Activated T-helper 1 cell treated with anti-CD3 and anti-CD28 coated beads, Interleukin-12 subunit alpha, Interleukin-12 subunit beta, Interleukin-2, Interleukin-4 antibody, amounts not matched to agents 30 ng/mL and 10 ng/mL and 1 ng/mL, durations not matched to agents 14 hours and 24 hours and 36 hours (primary cell): ENCODE results near the gene HGFAC. TPM values are rescaled to one million over a fixed set of nuclear protein-coding genes. Genes with fewer than 3 reads are reported as not detected.

Experiments used
- DNase-seq: peaks from one replicate; pipeline ENCODE4 v3.0.0; 2021; ENCODE audit warnings: low spot score
- H3K27ac Mint-ChIP-seq: one replicate; pipeline ENCODE4 v1.8.0; 2021; ENCODE audit warnings: mild to moderate bottlenecking, mixed read lengths
- H3K27me3 Mint-ChIP-seq: one replicate; pipeline ENCODE4 v1.8.0; 2022; ENCODE audit warnings: mild to moderate bottlenecking, moderate library complexity, mixed read lengths; ENCODE audit not compliant: insufficient read depth
- H3K36me3 Mint-ChIP-seq: one replicate; pipeline ENCODE4 v1.8.0; 2021; ENCODE audit warnings: low read depth, mixed read lengths
- H3K4me1 Mint-ChIP-seq: one replicate; pipeline ENCODE4 v1.8.0; 2021; ENCODE audit warnings: low read depth, mixed read lengths
- H3K4me3 Mint-ChIP-seq: one replicate; pipeline ENCODE4 v1.8.0; 2021; ENCODE audit warnings: mild to moderate bottlenecking, moderate library complexity, mixed read lengths
- H3K9me3 Mint-ChIP-seq: one replicate; pipeline ENCODE4 v1.8.0; 2021; ENCODE audit warnings: mixed read lengths
- intact Hi-C: fragments of 100-400 bp; cut with micrococcal nuclease; formaldehyde crosslinking; loops from one replicate; pipeline ENCODE4 v1.15.1; 2024
- total RNA-seq: library from RNA; stranded (reverse); gene quantifications from 2 replicates; pipeline ENCODE4 v1.2.3, GENCODE V29; 2022

The HGFAC gene
- total RNA-seq, 1 donor from 2014 or later: not detected

DNA sequence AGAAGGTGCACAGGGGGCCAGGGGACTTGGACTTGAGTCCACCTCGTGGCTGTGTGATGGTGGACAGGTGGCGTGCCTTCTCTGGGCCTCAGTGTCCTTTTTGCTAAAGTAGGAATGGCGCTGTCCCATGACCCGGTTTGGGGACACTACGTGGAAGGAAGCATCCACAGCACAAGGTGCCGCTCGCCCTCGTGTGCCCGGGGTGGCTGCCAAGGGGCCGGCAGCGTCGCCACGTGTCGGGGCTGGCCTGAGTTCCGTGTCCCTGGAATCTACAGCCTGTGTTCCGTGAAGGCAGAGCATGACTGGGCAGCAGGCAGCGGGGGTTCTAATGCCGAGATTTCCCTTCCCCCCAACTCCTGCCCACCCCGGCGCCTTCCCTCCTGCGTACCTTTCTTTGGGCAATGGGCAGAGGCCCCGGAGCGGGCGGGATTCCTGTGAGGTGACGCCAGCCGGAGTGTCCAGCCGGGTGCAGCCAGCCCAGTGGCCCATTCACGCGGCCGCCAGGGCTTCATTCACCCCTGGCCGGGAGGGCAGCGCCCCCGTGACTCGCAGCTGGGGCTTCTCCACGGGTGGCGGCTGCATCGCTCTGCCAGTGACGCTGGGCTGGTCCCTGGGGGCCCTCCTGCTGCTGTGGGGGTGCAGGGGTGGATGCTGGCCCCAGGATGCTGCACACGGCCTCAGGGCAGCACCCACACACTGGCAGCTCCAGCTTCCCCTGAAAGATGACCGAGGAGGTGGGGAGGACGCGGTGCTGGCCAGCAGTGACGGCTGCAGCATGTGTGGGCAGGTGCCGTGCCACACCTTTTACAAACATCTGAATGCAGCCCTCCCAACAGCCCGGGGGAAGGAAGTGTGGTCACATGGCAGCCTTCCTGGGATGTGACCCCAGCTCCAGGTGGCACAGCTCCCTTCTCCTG, 42.5 kb downstream of the HGFAC start:
- H3K27ac Mint-ChIP-seq: no peak overlapping the region
- no peaks in the 10 kb centered on the region for H3K4me1 Mint-ChIP-seq
- no peak for DNase-seq
- intact Hi-C loops: no loop called here
- H3K27me3 Mint-ChIP-seq: peaks cover 8% of the 10 kb centered on the region
- no peaks in the 10 kb centered on the region for H3K9me3 Mint-ChIP-seq
- H3K36me3 Mint-ChIP-seq: no peaks in the 10 kb centered on the region
- H3K4me3 Mint-ChIP-seq: no peak overlapping the region

DNA sequence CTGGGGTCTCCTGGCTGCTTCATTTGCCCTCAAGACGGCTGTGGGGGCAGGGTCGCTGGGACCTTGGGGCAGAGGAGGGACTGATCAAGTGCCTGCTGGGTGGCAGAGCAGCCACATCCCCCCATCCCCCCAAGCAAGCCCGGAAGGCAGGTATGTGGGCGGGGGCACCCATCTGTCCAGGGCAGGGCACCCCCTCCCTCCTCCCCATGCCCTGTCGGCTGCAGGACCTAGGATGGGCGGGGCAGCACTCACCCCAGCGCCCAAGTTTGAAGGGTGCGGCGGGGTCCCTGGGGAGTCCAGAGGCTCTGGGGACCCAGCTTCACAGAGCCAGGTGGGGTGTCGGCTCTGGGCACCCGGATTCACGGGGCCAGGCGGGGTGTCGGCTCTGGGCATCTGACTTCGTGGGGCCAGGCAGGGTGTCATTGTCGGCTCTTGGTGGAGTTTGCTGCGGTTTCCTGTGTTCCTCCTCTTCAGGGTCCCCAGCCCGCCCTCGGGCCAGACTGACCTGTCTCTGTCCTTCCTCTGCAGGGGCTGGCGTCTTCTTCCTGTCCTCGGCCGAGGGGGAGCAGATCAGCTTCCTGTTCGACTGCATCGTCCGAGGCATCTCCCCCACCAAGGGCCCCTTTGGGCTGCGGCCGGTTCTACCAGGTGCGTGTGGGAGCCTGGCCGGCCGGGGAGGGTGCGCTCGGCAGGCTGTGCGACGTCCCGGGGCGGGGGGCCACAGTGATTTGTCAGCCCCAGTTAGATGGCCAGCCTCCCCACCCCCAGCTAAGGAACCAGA, 43.4 kb downstream of the HGFAC start:
- intact Hi-C loops: no loop called here
- H3K27ac Mint-ChIP-seq: no peak overlapping the region
- no peaks in the 10 kb centered on the region for H3K36me3 Mint-ChIP-seq
- no peaks in the 10 kb centered on the region for H3K9me3 Mint-ChIP-seq
- H3K4me3 Mint-ChIP-seq: no peak overlapping the region
- no peaks in the 10 kb centered on the region for H3K4me1 Mint-ChIP-seq
- peaks cover 8% of the 10 kb centered on the region for H3K27me3 Mint-ChIP-seq
- DNase-seq: no peak

DNA sequence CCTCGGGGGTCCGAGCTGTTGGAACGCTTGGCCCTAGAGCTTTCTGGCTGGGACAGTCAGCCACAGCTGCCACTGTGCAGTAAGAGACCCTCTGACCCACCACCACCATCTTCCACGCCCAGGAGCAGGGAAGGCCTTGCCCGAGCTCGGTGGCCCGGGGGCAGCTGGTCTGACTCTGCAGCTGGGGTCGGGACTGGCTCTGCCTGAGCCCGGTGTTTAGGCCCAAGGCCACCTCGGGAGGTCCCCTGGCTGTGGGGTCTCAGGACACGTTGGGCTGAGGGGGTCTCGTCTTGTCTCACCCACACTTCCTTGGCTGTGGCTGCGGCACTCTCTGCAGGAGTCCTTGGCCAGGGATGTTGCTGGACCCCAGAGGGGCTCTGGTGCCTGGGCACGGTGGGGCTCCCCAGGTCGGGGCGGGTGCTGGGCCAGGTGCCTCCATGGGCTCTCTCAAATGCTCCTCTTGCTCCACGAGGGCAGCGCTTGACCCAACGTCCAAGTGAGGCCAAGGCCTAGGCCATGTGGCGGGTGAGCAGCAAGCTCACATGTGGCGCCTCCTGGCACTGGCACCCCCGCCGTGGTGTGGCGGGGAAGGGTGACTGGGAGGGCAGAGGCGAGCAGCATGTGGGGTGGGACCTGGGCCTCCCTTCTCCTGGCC, 44.2 kb downstream of the HGFAC start:
- Mint-ChIP-seq H3K9me3 (no peaks in the 10 kb centered on the region), H3K27me3 (peaks cover 10% of the 10 kb centered on the region)

DNA sequence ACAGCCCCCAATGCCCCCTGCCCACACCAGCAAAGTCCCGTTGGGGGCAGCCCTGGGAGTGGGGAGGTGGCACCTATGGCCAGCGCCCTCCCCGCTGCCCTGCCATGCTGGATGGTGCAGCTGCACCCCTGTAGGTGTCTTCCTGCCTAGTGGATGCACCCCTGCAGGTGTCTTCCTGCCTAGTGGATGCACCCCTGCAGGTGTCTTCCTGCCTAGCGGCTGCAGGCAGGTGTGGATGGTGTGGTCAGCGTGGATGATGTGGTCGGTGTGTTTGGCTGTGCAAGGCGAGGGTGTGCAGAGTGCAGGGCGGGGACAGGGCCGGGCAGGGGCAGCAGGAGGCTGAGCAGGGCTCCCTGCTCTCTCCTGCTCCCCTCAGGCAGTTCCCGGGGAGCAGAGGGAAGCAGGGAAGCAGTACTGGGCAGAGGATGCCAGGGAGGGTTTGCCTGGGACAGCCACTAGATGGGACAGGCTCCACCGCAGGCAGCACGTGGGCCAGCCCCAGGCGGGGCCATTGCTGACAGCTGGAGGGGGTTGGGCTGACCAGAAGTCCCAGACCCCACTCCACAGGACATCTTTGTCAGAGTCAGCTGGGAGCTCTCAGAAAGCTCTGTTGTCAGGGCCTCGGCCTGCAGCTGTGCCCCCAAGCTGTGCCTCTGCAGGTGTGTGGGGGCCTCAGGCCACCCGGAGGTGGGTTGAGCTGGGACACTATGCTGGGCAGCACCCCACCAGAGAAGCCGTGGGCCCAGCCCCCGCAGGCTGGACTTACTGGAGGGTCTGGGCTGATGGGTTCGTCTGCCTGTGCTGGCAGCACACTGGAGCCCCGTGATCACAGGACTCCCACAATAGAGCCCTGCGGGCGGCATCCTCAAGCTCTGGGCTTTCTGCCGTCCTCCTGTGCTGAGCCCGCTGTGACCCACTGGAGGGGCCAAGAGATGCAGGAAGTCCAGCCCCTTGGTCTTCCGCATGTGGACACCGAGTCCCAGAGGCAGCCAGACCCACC, 45.1 kb downstream of the HGFAC start:
- no peak overlapping the region for H3K27ac Mint-ChIP-seq
- no peaks in the 10 kb centered on the region for H3K4me1 Mint-ChIP-seq
- no peaks in the 10 kb centered on the region for H3K36me3 Mint-ChIP-seq
- peaks cover 9% of the 10 kb centered on the region for H3K27me3 Mint-ChIP-seq
- H3K4me3 Mint-ChIP-seq: no peak overlapping the region
- H3K9me3 Mint-ChIP-seq: no peaks in the 10 kb centered on the region
- DNase-seq: no peak
- intact Hi-C loops: no loop called here

More for the DNA sequence above, 44.2 kb downstream of the HGFAC start:
- no peak for DNase-seq
- Mint-ChIP-seq H3K27ac (no peak overlapping the region), H3K4me3 (no peak overlapping the region), H3K4me1 (no peaks in the 10 kb centered on the region), H3K36me3 (no peaks in the 10 kb centered on the region)
- intact Hi-C loops: no loop called here

DNA sequence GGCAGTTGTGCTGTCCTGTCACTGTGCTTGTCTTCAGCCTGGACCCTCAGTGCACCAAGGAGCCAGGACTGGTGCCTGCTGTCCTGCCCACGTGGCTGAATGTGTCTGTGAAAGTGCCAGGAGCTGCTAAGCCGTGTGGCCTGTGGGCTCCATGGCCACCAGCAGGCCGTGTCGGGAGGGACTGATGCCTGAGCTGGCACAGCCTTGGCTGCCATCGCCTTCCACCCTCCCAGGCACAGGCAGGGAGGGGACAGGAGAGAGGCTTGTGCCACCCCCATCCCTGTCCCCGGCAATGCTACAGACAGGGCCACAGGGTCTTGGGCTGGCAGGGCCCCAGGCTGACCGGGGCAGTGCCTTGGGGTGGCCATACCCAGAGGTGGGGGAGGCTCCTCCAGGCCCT, 46.1 kb downstream of the HGFAC start:
- no peak for DNase-seq
- Mint-ChIP-seq H3K4me1 (no peaks in the 10 kb centered on the region), H3K36me3 (no peaks in the 10 kb centered on the region), H3K27me3 (peaks cover 9% of the 10 kb centered on the region), H3K9me3 (no peaks in the 10 kb centered on the region), H3K27ac (no peak overlapping the region), H3K4me3 (no peak overlapping the region)
- intact Hi-C loops: no loop called here

DNA sequence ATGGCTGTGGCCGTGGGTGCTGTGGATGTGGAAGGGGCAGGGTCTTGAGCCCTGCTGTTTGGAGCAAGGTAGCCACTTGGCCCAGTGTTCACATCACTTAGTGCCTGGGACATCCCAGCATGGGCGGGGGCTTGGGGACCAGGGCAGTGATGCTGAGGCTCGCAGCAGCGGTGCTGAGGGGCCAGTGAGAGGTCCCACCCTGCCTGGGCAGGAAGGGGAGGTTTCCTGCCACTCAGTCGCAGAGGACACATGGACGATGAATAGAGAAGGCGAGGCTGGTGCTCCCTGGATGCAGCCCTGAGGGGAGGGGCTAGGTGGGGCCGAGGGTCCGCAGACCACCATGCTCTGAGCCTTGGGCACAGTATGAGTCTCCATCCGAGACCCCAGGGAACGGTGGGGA, 47.1 kb downstream of the HGFAC start:
- no peaks in the 10 kb centered on the region for H3K36me3 Mint-ChIP-seq
- no peak for DNase-seq
- intact Hi-C loops: no loop called here
- no peak overlapping the region for H3K27ac Mint-ChIP-seq
- H3K4me1 Mint-ChIP-seq: no peaks in the 10 kb centered on the region
- no peaks in the 10 kb centered on the region for H3K9me3 Mint-ChIP-seq
- H3K27me3 Mint-ChIP-seq: peaks cover 9% of the 10 kb centered on the region
- H3K4me3 Mint-ChIP-seq: no peak overlapping the region

DNA sequence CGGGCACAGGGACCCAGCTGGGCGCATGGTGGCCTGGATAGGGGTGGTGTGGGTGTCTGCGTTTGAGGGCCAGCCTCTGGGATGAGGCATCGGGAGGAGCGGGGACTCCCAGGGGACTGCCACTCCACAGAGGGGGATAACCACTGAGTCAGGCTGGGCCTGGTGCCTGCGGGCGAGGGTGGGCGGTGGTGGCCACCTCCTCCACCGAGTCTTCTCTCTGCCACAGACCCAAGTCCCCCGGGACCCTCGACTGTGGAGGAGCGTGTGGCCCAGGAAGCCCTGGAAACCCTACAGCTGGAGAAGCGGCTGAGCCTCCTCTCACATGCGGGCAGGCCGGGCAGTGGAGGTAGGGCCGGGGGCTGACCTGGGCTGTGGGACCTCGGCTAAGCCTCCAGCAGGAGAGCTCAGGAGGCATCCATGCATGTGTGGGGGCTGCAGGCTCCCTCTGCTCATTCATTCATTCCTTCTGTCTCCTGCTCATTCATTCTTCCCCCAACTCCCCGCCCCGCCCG, 47.7 kb downstream of the HGFAC start:
- no peak overlapping the region for H3K4me3 Mint-ChIP-seq
- DNase-seq: no peak
- H3K27ac Mint-ChIP-seq: no peak overlapping the region
- no peaks in the 10 kb centered on the region for H3K9me3 Mint-ChIP-seq
- peaks cover 10% of the 10 kb centered on the region for H3K27me3 Mint-ChIP-seq
- H3K36me3 Mint-ChIP-seq: no peaks in the 10 kb centered on the region
- intact Hi-C loops: no loop called here
- H3K4me1 Mint-ChIP-seq: no peaks in the 10 kb centered on the region

DNA sequence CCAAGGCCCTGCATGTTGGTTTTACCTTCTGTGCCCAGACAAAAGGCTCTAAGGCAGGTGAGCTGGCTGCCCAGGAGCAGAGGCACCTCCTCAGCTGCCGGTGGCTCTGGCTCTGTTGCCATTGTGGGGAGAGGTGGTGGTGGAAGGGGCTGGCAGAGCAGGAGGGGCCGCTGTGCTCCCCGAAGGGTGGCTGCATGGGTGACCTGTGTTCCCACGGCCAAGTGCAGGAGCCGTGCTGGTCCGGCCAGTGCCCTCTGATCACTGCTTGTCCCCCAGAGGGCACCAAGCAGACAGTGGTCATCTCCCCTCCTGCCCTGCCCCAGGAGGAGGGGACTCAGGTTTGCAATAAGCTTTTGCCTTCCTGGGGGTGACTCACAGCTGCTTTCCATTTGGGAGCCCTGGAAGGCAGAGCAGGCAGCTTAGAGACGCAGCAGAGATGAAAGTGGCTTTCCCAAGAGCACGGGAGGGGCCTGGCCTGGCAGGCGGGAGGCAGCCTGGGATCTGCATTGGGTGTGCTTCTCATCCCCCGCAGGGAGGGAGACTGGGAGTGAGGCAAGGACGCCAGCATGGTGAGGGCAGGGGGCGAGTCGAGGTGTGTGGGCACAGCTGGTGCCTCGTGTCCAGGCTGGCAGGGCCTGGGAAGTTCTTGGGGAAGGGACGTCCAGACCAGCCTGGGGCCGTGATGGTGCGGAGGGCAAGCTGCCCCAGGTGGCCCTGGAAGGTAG, 50.1 kb downstream of the HGFAC start:
- Mint-ChIP-seq H3K4me3 (no peak overlapping the region), H3K27me3 (peaks cover 10% of the 10 kb centered on the region), H3K9me3 (no peaks in the 10 kb centered on the region), H3K36me3 (no peaks in the 10 kb centered on the region), H3K4me1 (no peaks in the 10 kb centered on the region), H3K27ac (no peak overlapping the region)
- intact Hi-C loops: no loop called here
- DNase-seq: no peak

DNA sequence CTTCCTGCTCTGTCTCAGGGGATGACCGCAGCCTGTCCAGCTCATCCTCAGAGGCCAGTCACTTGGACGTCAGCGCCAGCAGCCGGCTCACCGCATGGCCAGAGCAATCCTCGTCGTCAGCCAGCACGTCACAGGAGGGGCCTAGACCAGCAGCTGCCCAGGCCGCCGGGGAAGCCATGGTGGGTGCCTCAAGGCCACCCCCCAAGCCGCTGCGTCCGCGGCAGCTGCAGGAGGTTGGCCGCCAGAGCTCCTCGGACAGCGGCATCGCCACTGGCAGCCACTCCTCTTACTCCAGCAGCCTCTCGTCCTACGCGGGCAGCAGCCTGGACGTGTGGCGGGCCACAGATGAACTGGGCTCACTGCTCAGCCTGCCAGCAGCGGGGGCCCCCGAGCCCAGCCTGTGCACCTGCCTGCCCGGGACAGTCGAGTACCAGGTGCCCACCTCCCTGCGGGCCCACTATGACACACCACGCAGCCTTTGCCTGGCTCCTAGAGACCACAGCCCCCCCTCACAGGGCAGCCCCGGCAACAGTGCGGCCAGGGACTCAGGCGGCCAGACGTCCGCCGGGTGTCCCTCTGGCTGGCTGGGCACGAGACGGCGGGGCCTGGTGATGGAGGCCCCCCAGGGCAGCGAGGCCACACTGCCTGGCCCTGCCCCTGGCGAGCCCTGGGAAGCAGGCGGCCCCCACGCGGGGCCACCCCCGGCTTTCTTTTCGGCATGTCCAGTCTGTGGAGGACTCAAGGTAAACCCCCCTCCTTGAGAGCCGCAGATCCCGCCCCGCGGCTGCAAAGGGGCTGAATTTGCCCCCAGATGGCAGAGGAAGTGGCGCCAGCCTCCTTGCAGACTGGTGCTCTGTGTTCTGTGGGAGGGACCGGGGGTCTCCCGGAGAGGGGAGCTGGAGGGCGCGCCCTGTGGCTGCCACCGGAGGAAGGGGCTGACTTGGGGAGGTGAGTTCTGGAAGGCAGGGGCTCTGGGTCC, 51.3 kb downstream of the HGFAC start:
- DNase-seq: no peak
- Mint-ChIP-seq H3K27ac (no peak overlapping the region), H3K36me3 (no peaks in the 10 kb centered on the region), H3K4me1 (no peaks in the 10 kb centered on the region), H3K9me3 (no peaks in the 10 kb centered on the region), H3K4me3 (no peak overlapping the region), H3K27me3 (peaks cover 10% of the 10 kb centered on the region)
- intact Hi-C loops: no loop called here

DNA sequence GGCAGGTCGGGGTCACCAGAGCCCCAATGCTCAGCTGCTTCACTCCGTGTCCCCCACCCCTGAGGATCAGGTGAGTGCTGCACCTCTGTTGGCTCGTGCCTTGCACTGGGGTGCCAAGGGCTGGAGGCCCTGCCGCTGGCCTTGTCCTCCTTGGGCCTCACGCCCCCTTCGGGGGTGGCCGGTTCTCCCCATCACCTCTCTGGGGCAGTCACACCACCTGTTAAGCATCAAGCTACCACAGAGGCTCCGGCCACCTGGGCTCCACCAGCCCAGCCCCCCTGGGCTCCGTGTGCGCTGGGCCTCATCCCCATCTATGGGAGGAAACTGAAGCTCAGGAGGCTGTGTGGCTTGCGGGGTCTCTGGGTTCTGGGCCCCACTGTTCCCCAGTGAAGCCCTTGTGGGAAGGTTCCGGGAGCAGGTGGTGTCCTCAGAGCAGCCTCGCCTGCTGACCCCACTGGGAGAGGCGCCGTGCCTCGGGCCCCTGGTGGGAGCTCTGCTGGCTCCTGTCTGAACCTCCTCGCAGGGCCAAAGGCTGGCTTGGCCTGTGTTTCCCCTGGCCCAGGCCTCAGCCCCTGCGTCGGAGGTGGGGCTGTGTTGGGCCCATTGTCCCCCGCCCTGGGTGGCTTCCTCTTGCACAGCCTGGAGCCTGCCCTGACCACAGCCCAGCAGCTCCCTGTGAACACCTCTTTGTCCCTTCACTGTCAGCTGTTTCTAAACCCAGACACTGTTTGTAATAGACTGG, 52.1 kb downstream of the HGFAC start:
- Mint-ChIP-seq H3K4me3 (no peak overlapping the region), H3K27ac (no peak overlapping the region), H3K9me3 (no peaks in the 10 kb centered on the region), H3K4me1 (no peaks in the 10 kb centered on the region), H3K27me3 (peaks cover 10% of the 10 kb centered on the region), H3K36me3 (no peaks in the 10 kb centered on the region)
- DNase-seq: no peak
- intact Hi-C loops: no loop called here
